OCI-LY1 (cell line): ENCODE data around the gene PER2.

ENCODE experiments used
- EZH2 ChIP-seq: fragments of 200-600 bp; sonication (generic), shearing (Covaris generic); IDR thresholded peaks from 2 replicates; pipeline ENCODE4 v1.8.0; 2017; ENCODE audit warnings: borderline replicate concordance, mixed run types, mild to moderate bottlenecking, antibody characterized with exemption, low read length, moderate library complexity, mixed read lengths
- TF ChIP-seq, protein P1 (sequence below): fragments of 200-600 bp; sonication (generic), shearing (Covaris generic); IDR thresholded peaks from 2 replicates; pipeline ENCODE4 v1.5.1; 2017; ENCODE audit warnings: mild to moderate bottlenecking, antibody characterized with exemption, low read length, moderate library complexity, mixed read lengths

DNA sequence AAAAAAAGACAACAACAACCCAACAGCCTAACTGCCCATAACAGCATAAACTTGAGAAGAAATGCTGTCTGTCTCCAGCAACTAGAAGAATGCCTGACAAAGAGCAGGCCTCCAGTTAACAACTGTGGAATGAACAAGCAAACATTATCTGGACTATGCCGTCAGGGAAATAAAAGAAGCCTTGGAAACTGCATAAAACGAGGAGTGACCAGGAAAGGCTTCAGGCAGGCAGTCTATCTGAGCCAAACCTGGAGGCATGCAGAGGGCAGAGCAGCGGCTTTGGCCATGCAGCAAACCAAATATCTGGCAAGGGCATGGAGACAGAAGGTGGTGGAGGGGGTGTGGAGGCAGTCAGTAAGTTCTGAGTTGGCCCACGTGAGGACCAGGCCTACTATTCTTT, 59.7 kb downstream of the PER2 start:
- TF ChIP-seq, protein P1, sequence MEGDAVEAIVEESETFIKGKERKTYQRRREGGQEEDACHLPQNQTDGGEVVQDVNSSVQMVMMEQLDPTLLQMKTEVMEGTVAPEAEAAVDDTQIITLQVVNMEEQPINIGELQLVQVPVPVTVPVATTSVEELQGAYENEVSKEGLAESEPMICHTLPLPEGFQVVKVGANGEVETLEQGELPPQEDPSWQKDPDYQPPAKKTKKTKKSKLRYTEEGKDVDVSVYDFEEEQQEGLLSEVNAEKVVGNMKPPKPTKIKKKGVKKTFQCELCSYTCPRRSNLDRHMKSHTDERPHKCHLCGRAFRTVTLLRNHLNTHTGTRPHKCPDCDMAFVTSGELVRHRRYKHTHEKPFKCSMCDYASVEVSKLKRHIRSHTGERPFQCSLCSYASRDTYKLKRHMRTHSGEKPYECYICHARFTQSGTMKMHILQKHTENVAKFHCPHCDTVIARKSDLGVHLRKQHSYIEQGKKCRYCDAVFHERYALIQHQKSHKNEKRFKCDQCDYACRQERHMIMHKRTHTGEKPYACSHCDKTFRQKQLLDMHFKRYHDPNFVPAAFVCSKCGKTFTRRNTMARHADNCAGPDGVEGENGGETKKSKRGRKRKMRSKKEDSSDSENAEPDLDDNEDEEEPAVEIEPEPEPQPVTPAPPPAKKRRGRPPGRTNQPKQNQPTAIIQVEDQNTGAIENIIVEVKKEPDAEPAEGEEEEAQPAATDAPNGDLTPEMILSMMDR = no peak
- no peak for TF ChIP-seq EZH2
